Fibroblast of mammary gland (primary cell): ENCODE data around the gene QKI.

Source experiments
- DNase-seq: peaks from one replicate; pipeline ENCODE4 v3.0.0-alpha.2; 2010; ENCODE audit warnings: low read depth
- H3K4me3 ChIP-seq: 2 replicates; pipeline ENCODE4 v1.5.1; 2011; ENCODE audit warnings: low read depth, mild to moderate bottlenecking, low read length, moderate library complexity; ENCODE audit not compliant: control insufficient read depth
- CTCF ChIP-seq: conservative IDR thresholded peaks from 2 replicates; pipeline ENCODE4 v1.5.1; 2011; ENCODE audit warnings: low read depth, low read length, inconsistent platforms; ENCODE audit not compliant: control insufficient read depth, insufficient read depth

The QKI gene

DNA sequence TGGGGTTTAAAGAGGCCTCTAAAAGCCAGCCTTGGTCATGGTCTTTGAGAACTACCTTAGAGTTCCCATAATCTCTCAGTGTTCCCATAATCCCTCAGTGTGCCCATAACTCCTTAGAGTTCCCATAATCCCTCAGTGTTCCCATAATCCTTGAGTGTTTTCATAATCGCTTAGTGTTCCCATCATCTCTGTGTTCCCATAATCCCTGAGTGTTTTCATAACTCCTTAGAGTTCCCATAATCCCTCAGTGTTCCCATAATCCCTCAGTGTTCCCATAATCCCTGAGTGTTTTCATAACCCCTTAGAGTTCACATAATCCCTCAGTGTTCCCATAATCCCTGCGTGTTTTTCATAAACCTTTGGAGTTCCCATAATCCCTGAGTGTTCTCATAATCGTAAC lies 199.2 kb downstream of the QKI start:
- TF ChIP-seq CTCF = no peak
- no peak for DNase-seq
- no peak overlapping the region for H3K4me3 ChIP-seq

DNA sequence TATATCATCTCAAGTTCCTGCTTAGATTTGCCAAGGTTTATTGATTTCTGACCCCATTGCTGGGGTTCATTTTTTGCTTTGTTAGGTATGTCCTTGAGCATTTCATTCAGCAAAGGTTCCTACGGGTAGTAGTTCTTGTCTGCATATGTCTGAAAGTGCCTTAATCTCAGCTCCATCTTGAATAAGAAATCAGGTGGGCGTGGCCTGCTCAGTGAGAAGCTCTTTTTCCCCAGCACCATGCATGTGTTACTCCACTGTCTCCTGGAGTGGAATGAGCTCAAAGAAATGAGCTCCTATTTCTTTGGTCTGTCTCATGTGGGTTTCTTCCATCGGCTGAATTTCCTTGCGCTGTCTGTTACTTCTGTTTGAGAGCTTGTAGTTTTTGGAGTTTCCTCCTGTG lies 201.9 kb downstream of the QKI start:
- TF ChIP-seq CTCF = no peak

GRCh38 chr6:163617549-163617948 lies 203.0 kb downstream of the QKI start:
- H3K4me3 ChIP-seq = no peak overlapping the region
- no peak for DNase-seq
- no peak for TF ChIP-seq CTCF

More for the DNA sequence above, 201.9 kb downstream of the QKI start:
- DNase-seq = no peak
- no peak overlapping the region for H3K4me3 ChIP-seq

DNA sequence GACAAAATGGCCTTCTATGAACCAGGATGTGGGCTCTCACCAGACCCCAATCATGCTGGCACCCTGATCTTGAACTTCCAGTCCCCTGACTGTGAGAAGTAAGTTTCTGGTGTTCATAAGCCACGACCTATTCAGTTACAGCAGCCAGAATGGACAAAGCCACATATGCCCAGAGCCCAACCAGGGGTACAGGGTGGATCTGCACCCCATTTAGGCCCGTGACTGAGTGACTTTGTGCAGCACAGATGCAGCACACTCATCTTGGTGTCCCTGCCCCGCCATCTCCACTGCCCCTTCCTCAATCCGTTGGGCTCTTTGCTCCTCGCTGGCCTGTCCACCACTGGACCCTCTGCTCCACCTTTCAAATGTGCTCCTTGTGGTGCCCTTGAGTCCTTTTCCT lies 205.6 kb downstream of the QKI start:
- no peak overlapping the region for H3K4me3 ChIP-seq
- DNase-seq = no peak
- TF ChIP-seq CTCF = no peak

GRCh38 chr6:163620670-163621330 lies 206.3 kb downstream of the QKI start:
- DNase-seq = no peak
- no peak overlapping the region for H3K4me3 ChIP-seq
- TF ChIP-seq CTCF = no peak

DNA sequence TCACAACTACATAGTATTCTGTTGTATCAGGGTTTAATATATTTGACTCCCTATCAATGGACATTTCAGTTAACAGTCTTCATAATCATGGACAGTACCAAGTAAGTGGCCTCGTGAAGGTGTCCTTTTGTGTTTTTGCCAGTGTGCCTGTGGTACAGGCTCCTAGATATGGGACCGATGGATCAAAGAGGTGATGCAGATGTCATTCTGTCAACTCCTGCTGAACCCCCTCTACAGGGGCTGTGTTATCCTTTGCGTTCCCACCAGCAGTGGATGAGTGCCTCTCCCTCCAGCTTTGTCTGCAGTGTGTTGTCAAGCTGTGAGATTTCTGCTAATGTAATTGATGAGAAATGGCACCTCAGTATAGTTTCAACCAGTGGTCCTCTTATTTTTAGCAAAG lies 210.7 kb downstream of the QKI start:
- TF ChIP-seq CTCF = no peak
- H3K4me3 ChIP-seq = no peak overlapping the region
- no peak for DNase-seq
